A549 (cell line): ENCODE data around the gene XRCC3.

ENCODE experiments used
- POLR2A ChIP-seq: IDR thresholded peaks from 2 replicates; pipeline ENCODE4 v1.6.1; 2012; ENCODE audit warnings: mild to moderate bottlenecking, low read length
- SMC3 ChIP-seq: fragments of >200 bp; sonication (Bioruptor Twin); formaldehyde crosslinking; IDR thresholded peaks from 3 replicates; pipeline ENCODE4 v1.6.1; 2018; ENCODE audit warnings: inconsistent platforms
- ZFP36 ChIP-seq: fragments of 450-650 bp; IDR thresholded peaks from 2 replicates; pipeline ENCODE4 v1.6.1; 2014; ENCODE audit warnings: borderline replicate concordance; ENCODE audit not compliant: partially characterized antibody

DNA sequence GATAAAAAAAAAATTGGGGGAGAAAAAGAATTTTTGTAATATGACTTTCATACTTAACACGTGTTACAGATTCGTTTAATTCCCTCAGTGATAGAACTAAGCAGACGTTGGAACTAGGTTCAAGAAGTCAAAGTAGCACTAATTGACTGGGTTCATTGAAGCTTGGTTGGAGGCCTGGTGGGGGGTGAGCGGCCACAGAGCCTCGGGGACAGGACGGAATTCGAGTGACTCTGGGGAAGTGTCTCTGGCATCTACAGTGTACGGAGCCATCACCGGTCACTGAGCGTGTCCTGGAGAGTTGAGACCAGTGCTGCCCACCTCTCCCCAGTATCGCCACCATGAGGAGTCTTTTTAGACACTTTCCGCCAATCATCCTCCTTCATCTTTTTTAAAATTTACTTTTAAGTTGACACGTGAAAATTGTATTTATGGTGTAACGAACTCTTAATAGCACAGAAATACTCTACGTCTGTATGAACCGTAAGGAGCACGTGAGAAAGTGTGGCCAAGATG lies 1.7 kb upstream of the XRCC3 start:
- TF ChIP-seq SMC3 (no peak), ZFP36 (no peak), POLR2A (no peak)
